GDM1 (cell line): ENCODE data around the gene LSM11.

ENCODE experiments used
- DNase-seq: peaks from one replicate; lab custom pipeline; 2025; lab: John Stamatoyannopoulos, UW

The LSM11 gene

GRCh38 chr5:157734436-157734835, 9.1 kb upstream of the LSM11 start:
- DNase-seq: no peak

- no peak for DNase-seq
Observed at GRCh38 chr5:157735991-157736390, 7.5 kb upstream of the LSM11 start.

DNA sequence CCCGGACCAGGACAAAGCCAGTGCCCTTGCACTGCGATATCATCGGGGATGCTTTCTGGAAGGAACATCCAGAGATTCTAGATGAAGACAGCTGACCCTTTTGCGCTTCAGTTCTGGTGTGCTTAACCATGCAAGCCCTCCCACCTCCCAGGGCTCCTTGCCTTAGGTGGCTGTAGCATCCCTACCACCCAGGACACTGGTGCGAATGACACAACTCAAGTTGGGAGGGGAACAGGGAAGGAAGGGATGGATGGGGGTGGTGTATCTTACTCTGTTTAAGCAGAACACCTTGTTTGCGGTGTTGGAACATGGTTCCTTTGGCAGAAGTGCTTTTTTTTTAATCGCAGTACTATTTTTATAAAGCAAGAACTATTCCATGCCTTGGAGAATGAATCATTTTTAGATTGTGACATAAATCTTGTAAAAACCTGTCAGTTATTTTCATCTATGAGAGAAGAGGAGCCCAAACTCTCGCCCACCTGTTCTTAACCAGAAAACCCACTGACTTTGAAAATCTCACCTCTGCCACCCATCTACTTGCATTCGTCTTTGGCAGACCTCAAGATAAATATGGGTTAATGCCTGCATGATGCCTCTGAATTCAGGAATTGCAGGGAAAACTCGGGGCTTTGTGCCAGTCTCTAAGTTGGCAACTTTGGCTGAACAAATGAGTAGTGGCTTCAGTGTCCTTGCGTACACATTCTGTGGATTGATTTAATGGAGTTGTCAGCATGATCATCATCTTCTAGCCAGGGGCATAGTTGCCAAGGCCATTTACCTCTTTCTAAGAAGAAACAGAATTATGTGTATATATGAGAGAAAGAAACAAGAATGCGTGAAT, 3.9 kb upstream of the LSM11 start:
- no peak for DNase-seq

DNA sequence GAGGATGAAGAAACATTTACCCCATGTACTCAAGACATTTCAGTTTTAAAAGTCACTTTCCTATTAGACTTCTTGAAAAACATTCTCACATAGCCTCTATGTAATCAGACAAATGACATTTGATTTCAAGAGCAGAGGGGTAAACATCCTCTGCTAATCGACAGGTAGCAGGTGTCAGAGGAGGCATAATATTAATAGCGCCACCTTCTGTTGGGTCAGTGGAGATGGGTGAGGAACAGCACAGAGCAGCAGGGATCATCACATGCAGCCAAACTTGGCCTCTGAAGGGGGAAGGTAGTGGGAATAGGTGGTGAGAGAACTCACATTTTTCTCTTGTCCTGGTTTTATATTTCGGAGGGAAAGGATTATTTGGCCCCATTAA, 3.3 kb upstream of the LSM11 start:
- DNase-seq: no peak

- no peak for DNase-seq
Observed at GRCh38 chr5:157741131-157741530, 2.4 kb upstream of the LSM11 start.

GRCh38 chr5:157744051-157745011, 819 bp downstream of the LSM11 start:
- no peak for DNase-seq

GRCh38 chr5:157745041-157745456, 1.5 kb downstream of the LSM11 start:
- DNase-seq: no peak

GRCh38 chr5:157747173-157747740, 3.7 kb downstream of the LSM11 start:
- no peak for DNase-seq

DNA sequence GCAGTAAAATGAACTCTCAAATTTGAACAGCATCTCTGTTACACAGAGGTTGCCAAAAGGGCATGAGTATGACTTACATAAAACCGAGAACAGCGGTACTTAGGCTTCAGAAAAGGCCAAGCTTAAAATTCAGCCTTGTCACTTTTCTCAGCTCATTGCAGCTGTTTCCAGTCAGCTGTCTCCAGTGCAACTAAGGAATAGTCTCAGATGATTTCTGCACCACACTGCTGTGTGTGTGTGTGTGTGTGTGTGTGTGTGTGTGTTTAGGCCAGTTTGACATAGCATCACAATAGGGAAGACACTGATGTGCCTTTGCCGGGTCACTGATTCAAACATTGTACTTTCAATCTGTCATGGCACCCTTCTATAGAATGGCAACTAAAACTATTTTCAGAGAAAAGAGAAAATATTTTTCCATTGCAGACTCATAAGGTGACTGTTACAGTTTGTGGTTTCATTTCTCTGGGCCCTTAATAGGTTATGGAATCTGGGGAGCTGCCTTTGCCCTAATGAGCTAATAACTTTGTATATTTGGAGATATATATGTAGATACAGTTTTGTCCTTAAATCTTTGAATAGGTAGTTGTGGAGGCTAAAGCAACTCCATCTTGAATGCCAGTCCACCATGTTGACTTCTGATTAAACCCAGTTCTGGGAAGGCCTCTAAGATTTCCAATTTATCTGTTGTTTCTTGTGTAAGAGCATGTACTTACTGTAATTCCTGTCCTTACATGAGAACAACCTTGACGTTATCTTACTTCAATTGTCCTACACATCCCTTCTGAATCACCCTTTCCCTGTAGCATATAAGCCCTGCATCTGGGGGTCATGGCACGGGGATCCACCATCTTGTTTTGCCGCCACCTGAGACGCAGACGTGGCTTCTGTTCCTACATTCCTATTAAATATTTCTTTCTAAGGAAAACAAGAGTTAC, 4.5 kb downstream of the LSM11 start:
- DNase-seq: no peak

DNA sequence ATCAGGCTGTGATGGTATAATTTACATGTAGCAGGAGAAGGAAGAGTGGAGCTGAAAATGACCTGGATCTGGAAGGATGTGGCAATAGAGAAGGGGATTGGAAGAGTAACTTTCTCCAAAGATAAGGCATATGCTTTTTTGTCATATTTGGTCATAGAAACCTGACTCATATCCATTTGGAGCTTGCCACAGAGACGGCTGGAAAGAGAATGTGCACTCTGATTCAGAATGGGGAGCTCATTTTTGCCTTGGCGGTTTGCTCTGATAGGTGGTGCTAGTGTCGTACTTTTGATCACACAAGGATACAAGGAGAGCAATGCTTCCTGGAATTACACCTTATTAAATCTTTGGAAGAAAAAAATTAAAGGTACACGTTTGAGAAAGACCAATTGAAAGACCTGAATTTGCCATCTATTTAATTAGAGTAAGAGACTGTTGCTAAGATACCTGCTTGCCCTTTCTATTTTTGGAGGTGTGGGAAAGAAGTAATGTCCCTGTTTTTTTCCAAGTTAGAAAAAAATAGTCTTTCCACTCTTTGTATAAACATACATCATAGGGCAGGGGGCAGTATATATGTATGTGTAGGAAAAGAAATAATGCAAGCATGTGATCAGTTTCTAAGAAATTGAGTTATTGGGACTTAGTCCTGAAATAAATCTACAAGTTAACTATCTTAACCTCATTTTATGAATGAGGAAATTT, 5.4 kb downstream of the LSM11 start:
- no peak for DNase-seq

DNA sequence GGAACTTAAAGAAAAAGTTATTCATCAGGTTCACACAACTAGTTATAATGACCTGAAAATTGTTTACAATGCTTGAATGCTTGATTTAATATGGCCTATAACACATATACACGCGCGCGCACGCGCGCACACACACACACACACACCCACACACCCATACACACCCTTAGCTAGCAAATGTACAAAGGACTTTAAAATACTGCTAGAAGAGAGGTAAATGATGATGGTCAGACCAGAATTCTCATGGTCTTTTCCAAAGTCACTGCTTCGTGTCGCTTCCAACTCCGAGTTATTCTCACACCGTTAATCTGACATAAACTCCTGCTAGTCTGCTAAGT, 5.9 kb downstream of the LSM11 start:
- DNase-seq: no peak

DNA sequence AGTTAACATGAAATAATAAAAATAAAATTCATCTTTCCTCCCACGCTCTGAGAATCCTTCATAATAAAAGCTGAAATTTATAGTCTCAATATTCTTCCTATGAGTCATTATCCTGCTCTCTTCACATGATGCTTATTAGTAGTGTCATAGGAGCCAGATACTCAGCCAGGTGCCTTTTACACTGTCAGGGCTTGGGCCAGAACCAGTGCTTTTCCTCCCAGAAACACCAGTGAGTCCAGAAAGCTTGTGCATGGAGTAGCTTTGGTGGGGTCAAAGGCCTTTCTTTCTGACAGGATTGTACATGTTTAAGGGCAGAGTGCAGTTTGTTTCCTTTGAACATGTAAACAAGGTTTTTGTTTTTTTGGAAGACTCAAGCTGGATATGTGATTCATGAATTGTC, 6.8 kb downstream of the LSM11 start:
- no peak for DNase-seq

GRCh38 chr5:157756122-157756521, 12.6 kb downstream of the LSM11 start:
- DNase-seq: no peak

- no peak for DNase-seq
Observed at GRCh38 chr5:157758706-157759105, 15.2 kb downstream of the LSM11 start.

DNA sequence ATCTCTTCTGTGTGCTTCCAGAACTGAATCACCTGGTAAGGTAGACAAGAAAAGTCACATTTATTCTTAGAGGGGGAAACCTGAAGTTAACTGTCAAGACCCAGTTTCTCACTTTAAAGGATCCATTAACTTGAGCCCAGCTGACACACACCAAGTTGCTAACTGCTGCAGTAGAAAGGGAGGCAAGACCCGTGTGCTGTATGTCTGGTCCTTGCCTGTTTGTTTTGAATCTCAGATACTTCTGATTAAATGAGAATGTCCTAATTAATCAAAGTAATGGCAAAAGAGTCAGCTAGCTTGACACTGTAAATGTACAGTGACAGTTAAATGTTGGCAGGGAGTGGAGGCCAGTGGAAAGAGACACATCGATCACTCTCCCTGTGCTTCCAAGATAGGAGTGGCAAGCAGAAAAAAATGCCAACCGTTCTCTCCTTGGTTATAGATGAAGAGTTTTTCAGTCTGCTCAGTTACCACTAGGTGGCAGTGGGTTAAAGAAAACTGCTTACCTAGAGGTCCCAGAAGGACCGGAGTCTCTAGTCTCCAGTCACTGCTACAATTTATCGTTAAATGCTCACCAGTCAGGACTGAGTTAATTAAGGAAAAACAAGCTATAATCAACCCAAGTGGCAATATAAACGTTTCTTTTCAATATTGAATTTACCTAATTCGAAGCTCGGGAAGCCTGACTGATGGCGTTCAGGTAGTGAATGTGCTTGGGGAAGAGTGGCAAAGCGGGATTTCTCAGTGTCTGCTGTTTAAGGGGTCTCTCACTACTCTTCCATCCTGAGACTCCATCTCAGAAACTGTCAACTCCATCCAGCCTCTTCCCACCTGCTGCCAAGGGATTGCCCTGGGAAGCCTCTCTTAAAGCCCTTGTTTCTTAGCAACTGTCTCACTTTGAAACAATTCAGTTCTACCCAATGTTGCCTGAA, 18.4 kb downstream of the LSM11 start:
- DNase-seq: peak; percentile 12

GRCh38 chr5:157764531-157764930, 21.0 kb downstream of the LSM11 start:
- DNase-seq: no peak

DNA sequence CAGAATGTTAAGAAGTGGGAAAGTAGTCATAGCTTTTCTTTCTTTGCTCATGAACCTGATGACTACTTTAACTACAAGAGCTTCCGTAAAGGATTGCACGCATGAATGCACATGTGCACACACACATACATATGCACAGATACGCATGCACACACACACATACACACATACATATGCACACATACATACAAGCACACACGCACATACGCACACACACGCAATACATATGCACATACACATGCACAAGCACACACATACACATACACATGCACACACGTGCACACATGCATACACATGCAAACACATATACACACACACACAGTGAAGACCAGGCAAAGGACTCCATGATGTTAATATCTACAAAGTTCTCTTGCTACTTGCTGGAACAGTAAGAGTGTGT, 22.9 kb downstream of the LSM11 start:
- DNase-seq: no peak

- DNase-seq: no peak
Observed at GRCh38 chr5:157766902-157767301, 23.4 kb downstream of the LSM11 start.

DNA sequence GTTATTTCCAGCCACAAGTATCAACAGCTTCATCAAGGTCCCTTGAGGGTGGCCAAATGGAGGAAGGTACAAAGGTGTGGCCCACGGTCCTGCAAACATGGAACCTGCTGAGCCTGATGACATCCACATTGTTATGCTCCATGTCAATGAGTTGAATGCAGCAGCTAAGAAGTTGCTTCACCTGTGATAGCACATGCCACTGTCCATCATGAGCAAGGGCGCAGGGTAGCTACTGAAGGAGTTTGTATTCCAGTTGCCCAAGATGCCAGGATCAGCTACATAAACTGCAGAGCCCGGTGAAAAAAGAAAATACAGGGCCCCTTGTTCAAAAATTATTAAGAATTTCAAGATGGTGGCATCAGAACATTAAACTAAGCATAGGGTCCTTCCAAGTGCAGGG, 24.2 kb downstream of the LSM11 start:
- DNase-seq: no peak

GRCh38 chr5:157770665-157771064, 27.2 kb downstream of the LSM11 start:
- no peak for DNase-seq
